Left ventricle myocardium inferior (tissue), 1 donor: ENCODE data around the gene MAOB. TPM values are rescaled to one million over a fixed set of nuclear protein-coding genes. Genes with fewer than 3 reads are reported as not detected.
A peak's percentile ranks its signal among the peaks of the same experiment; 100 is the strongest.

Experiments
- DNase-seq: peaks from one replicate; pipeline ENCODE4 v3.0.0-alpha.2; 2020
- H3K27ac ChIP-seq: fragments of 200-600 bp; replicated peaks from 2 replicates; pipeline ENCODE4 v1.8.0; 2021
- H3K27me3 ChIP-seq: fragments of 200-600 bp; 2 replicates; pipeline ENCODE4 v1.8.0; 2021; ENCODE audit warnings: low read depth
- H3K36me3 ChIP-seq: fragments of 200-600 bp; 2 replicates; pipeline ENCODE4 v1.8.0; 2021
- H3K4me1 ChIP-seq: fragments of 200-600 bp; 2 replicates; pipeline ENCODE4 v1.8.0; 2021
- H3K4me3 ChIP-seq: fragments of 200-600 bp; 2 replicates; pipeline ENCODE4 v1.8.0; 2021; ENCODE audit warnings: mild to moderate bottlenecking, moderate library complexity
- H3K9me3 ChIP-seq: fragments of 200-600 bp; replicated peaks from 2 replicates; pipeline ENCODE4 v1.8.0; 2021
- CTCF ChIP-seq: fragments of 200-600 bp; IDR thresholded peaks from 2 replicates; pipeline ENCODE4 v1.8.0; 2021; ENCODE audit warnings: antibody characterized with exemption, mild to moderate bottlenecking, borderline replicate concordance
- intact Hi-C: fragments of 100-400 bp; cut with micrococcal nuclease; formaldehyde crosslinking; loops from one replicate; pipeline ENCODE4 v1.11.0; 2022
- total RNA-seq: library from RNA; stranded (reverse); fragmentation: NEBNext Ultra II Directional; extraction: Animal tissue kit (Norgen Biotek cat#: 25700); gene quantifications from one replicate; pipeline ENCODE4 v1.2.1, GENCODE V29; 2021
- donor health status: DM: no; HTN: yes; CAD: no; lungs with severe emphysema.

MAOB gene
- total RNA-seq, 1 donor from 2014 or later, result 157 TPM

GRCh38 chrX:43809463-43809862 is 72.8 kb downstream of the MAOB start:
- Histone ChIP-seq H3K9me3 (no peaks in the 10 kb centered on the region), H3K4me1 (peaks cover 24% of the 10 kb centered on the region), H3K27me3 (no peaks in the 10 kb centered on the region), H3K36me3 (no peaks in the 10 kb centered on the region), H3K27ac (peak overlapping the region; percentile 38), H3K4me3 (no peak overlapping the region)
- no peak for TF ChIP-seq CTCF
- intact Hi-C loops, result no loop called here
- DNase-seq, result no peak

GRCh38 chrX:43808231-43808630 is 74.0 kb downstream of the MAOB start:
- H3K27ac ChIP-seq, result no peak overlapping the region
- intact Hi-C loops, result no loop called here
- H3K9me3 ChIP-seq, result no peaks in the 10 kb centered on the region
- H3K4me1 ChIP-seq, result peaks cover 15% of the 10 kb centered on the region
- no peaks in the 10 kb centered on the region for H3K36me3 ChIP-seq
- TF ChIP-seq CTCF, result no peak
- no peaks in the 10 kb centered on the region for H3K27me3 ChIP-seq
- no peak overlapping the region for H3K4me3 ChIP-seq
- DNase-seq, result no peak

GRCh38 chrX:43805579-43805978 is 76.7 kb downstream of the MAOB start:
- TF ChIP-seq CTCF, result no peak
- intact Hi-C loops, result no loop called here
- H3K4me1 ChIP-seq, result peaks cover 15% of the 10 kb centered on the region
- no peaks in the 10 kb centered on the region for H3K36me3 ChIP-seq
- no peak overlapping the region for H3K27ac ChIP-seq
- no peak overlapping the region for H3K4me3 ChIP-seq
- no peaks in the 10 kb centered on the region for H3K27me3 ChIP-seq
- no peak for DNase-seq
- no peaks in the 10 kb centered on the region for H3K9me3 ChIP-seq

- Histone ChIP-seq H3K27me3 (no peaks in the 10 kb centered on the region), H3K9me3 (no peaks in the 10 kb centered on the region), H3K36me3 (no peaks in the 10 kb centered on the region), H3K27ac (no peak overlapping the region), H3K4me3 (no peak overlapping the region), H3K4me1 (peaks cover 15% of the 10 kb centered on the region)
- no peak for TF ChIP-seq CTCF
- no peak for DNase-seq
- intact Hi-C loops, result no loop called here
These were observed 78.2 kb downstream of the MAOB start for GRCh38 chrX:43804021-43804420.

- no peak for TF ChIP-seq CTCF
- intact Hi-C loops, result no loop called here
- H3K27me3 ChIP-seq, result no peaks in the 10 kb centered on the region
These were observed 96.2 kb downstream of the MAOB start for GRCh38 chrX:43785930-43786591.

More at GRCh38 chrX:43785930-43786591, 96.2 kb downstream of the MAOB start:
- Histone ChIP-seq H3K36me3 (peaks cover 8% of the 10 kb centered on the region), H3K4me1 (no peaks in the 10 kb centered on the region), H3K9me3 (no peaks in the 10 kb centered on the region), H3K4me3 (no peak overlapping the region), H3K27ac (no peak overlapping the region)
- DNase-seq, result no peak
